A549 (cell line): ENCODE measurements around the gene PACS1. TPM values are rescaled to one million over a fixed set of nuclear protein-coding genes. Genes with fewer than 3 reads are reported as not detected.

Experiments used
- ATAC-seq, 2 experiments: fragments of 200-7000 bp in 1 of 2; fragments of >200 bp in 1 of 2; cut with Nextera tagmentation in 1 of 2; cut with Tn5 transposase in 1 of 2; 3 replicates each; pipeline versions ENCODE4 v1.8.0 to v1.9.1; 2018 to 2020; ENCODE audit warnings: mild to moderate bottlenecking in 1 of 2, moderate library complexity in 1 of 2
- CTCF ChIA-PET: fragments of 300-600 bp; sonication (Branson Sonifier 250); formaldehyde crosslinking; extraction: SDS; loops from one replicate; lab custom pipeline; 2021; ENCODE audit warnings: antibody characterized with exemption, inconsistent platforms; lab: Yijun Ruan, JAX
- POLR2A ChIA-PET: fragments of 350-600 bp; formaldehyde crosslinking; extraction: SDS; loops from one replicate; lab custom pipeline; 2021; ENCODE audit warnings: antibody characterized with exemption, inconsistent platforms; lab: Yijun Ruan, JAX
- DNase-seq, 2 experiments: peaks; one replicate each; pipeline versions ENCODE4 v3.0.0 to v3.0.0-alpha.2; 2011 to 2016; ENCODE audit warnings: low read depth in 1 of 2, low spot score in 1 of 2
- FAIRE-seq: peaks from 2 replicates; lab custom pipeline; 2011; peaks lifted over from hg19 to GRCh38; lab: Jason Lieb, UNC
- H3K27ac ChIP-seq, 2 experiments: fragments of >200 bp; sonication (Bioruptor Twin); formaldehyde crosslinking; 3 replicates each; pipeline ENCODE4 v1.5.1; 2016 to 2017
- H3K4me1 ChIP-seq: fragments of >200 bp; sonication (Bioruptor Twin); formaldehyde crosslinking; 3 replicates; pipeline ENCODE4 v1.6.1; 2016
- H3K4me2 ChIP-seq: fragments of >200 bp; sonication (Bioruptor Twin); formaldehyde crosslinking; 3 replicates; pipeline ENCODE4 v1.6.1; 2016
- H3K4me3 ChIP-seq: fragments of >200 bp; sonication (Bioruptor Twin); formaldehyde crosslinking; 3 replicates; pipeline ENCODE4 v1.5.1; 2016
- H3K9me3 ChIP-seq: fragments of >200 bp; sonication (Bioruptor Twin); formaldehyde crosslinking; 3 replicates; pipeline ENCODE4 v1.6.1; 2016
- BCL3 ChIP-seq: fragments of >200 bp; sonication (Bioruptor Twin); formaldehyde crosslinking; IDR thresholded peaks from 3 replicates; pipeline ENCODE4 v1.6.1; 2016
- CBX2 ChIP-seq: fragments of 200-600 bp; sonication (generic); IDR thresholded peaks from 2 replicates; pipeline ENCODE4 v1.6.1; 2016; ENCODE audit warnings: low read depth, mild to moderate bottlenecking, borderline replicate concordance
- CBX8 ChIP-seq: fragments of 200-600 bp; sonication (generic); IDR thresholded peaks from 2 replicates; pipeline ENCODE4 v1.6.1; 2016
- CEBPB ChIP-seq, 2 experiments: fragments of >200 bp in 1 of 2; sonication (Bioruptor Twin) in 1 of 2; formaldehyde crosslinking in 1 of 2; IDR thresholded peaks; 2 replicates each; pipeline ENCODE4 v1.6.1; 2012 to 2016
- CTCF ChIP-seq: fragments of >200 bp; sonication (Bioruptor Twin); formaldehyde crosslinking; IDR thresholded peaks from 3 replicates; pipeline ENCODE4 v1.5.1; 2016
- EHMT2 ChIP-seq: fragments of 200-600 bp; sonication (generic); IDR thresholded peaks from 2 replicates; pipeline ENCODE4 v1.6.1; 2016; ENCODE audit warnings: antibody characterized with exemption, low read depth, mild to moderate bottlenecking, moderate library complexity
- EP300 ChIP-seq, 2 experiments: fragments of >200 bp; sonication (Bioruptor Twin); formaldehyde crosslinking; IDR thresholded peaks; 2 replicates in 1 of 2; 3 replicates in 1 of 2; pipeline ENCODE4 v1.6.1; 2016 to 2017
- FOXS1 ChIP-seq: fragments of 250-450 bp; sonication (Bioruptor Pico); IDR thresholded peaks from 2 replicates; pipeline ENCODE4 v1.5.0; 2020; ENCODE audit warnings: mild to moderate bottlenecking, moderate library complexity
- HDAC2 ChIP-seq: fragments of 200-600 bp; sonication (generic); IDR thresholded peaks from 2 replicates; pipeline ENCODE4 v1.6.1; 2016
- JUNB ChIP-seq: fragments of >200 bp; sonication (Bioruptor Twin); formaldehyde crosslinking; IDR thresholded peaks from 2 replicates; pipeline ENCODE4 v1.6.1; 2016
- MAFK ChIP-seq: fragments of 450-650 bp; IDR thresholded peaks from 2 replicates; pipeline ENCODE4 v1.6.1; 2014; ENCODE audit not compliant: partially characterized antibody
- MAZ ChIP-seq: fragments of 150-350 bp; IDR thresholded peaks from 2 replicates; pipeline ENCODE4 v1.6.1; 2014; ENCODE audit warnings: antibody characterized with exemption, low read depth, low read length, borderline replicate concordance
- NPAS2 ChIP-seq: fragments of 250-450 bp; sonication (Bioruptor Pico); IDR thresholded peaks from 2 replicates; pipeline ENCODE4 v1.8.0; 2022; ENCODE audit warnings: mild to moderate bottlenecking, moderate library complexity, borderline replicate concordance
- NR3C1 ChIP-seq: fragments of >200 bp; sonication (Bioruptor Twin); formaldehyde crosslinking; IDR thresholded peaks from 3 replicates; pipeline ENCODE4 v1.6.1; 2017
- PHF8 ChIP-seq: fragments of 200-600 bp; sonication (generic); IDR thresholded peaks from 2 replicates; pipeline ENCODE4 v1.6.1; 2016; ENCODE audit warnings: low read depth, mild to moderate bottlenecking, antibody characterized with exemption, moderate library complexity, borderline replicate concordance
- POLR2AphosphoS2 ChIP-seq: conservative IDR thresholded peaks from 2 replicates; pipeline ENCODE4 v1.6.1; 2012; ENCODE audit warnings: low read length, improper control_type of control experiment, inconsistent platforms
- RARB ChIP-seq: fragments of 250-450 bp; sonication (Bioruptor Pico); IDR thresholded peaks from 2 replicates; pipeline ENCODE4 v1.8.0; 2021; ENCODE audit warnings: mild to moderate bottlenecking, moderate library complexity
- RFX5 ChIP-seq: fragments of 450-650 bp; IDR thresholded peaks from 2 replicates; pipeline ENCODE4 v1.7.1; 2014; ENCODE audit warnings: antibody characterized with exemption, mild to moderate bottlenecking, moderate library complexity
- TP53 ChIP-seq: fragments of 250-450 bp; sonication (Bioruptor Pico); IDR thresholded peaks from 2 replicates; pipeline ENCODE4 v1.5.0; 2021; ENCODE audit warnings: mild to moderate bottlenecking, moderate library complexity
- ZSCAN20 ChIP-seq: fragments of 250-450 bp; sonication (Bioruptor Pico); IDR thresholded peaks from 2 replicates; pipeline ENCODE4 v1.8.0; 2022; ENCODE audit warnings: mild to moderate bottlenecking, moderate library complexity
- WGBS: methylation state at CpG from one replicate; pipeline ENCODE4 v1.1.6; 2017; ENCODE audit errors: missing lambda C conversion rate; 5-methylcytosine and 5-hydroxymethylcytosine counted together
- polyA plus RNA-seq, 4 experiments: library from polyadenylated mRNA; depleted of rRNA in 3 of 4; stranded (reverse); fragments of >200 nt; fragmentation: RNase III in 1 of 4; extraction: RNeasy Plus Mini Kit Qiagen cat#74134 plus additional on column Dnase treatment in 1 of 4; gene quantifications; 2 replicates in 3 of 4; 3 replicates in 1 of 4; pipeline ENCODE4 v1.2.3, GENCODE V29; 2011 to 2017
- TF ChIP-seq, protein P1 (sequence below): IDR thresholded peaks from 2 replicates; pipeline ENCODE4 v1.6.1; 2012
- TF ChIP-seq, protein P2 (sequence below): IDR thresholded peaks from 2 replicates; pipeline ENCODE4 v1.6.1; 2012
- TF ChIP-seq, protein P3 (sequence below): fragments of 250-450 bp; sonication (Bioruptor Pico); IDR thresholded peaks from 2 replicates; pipeline ENCODE4 v1.5.0; 2021; ENCODE audit warnings: mild to moderate bottlenecking, moderate library complexity, borderline replicate concordance

The PACS1 gene
- polyA plus RNA-seq, 2 of the 4 experiments (the other 2 are of a cell fraction) = 48.2 to 59.1 TPM

GRCh38 chr11:66286699-66287098 is 216.6 kb downstream of the PACS1 start:
- CTCF ChIA-PET = interaction anchor here (0.8 to 8.3 kb wide), 5 partner anchors 9 to 100 kb away, joined by 3 to 63 read pairs (median 3); partner anchors contain the start of gene CNIH2

DNA sequence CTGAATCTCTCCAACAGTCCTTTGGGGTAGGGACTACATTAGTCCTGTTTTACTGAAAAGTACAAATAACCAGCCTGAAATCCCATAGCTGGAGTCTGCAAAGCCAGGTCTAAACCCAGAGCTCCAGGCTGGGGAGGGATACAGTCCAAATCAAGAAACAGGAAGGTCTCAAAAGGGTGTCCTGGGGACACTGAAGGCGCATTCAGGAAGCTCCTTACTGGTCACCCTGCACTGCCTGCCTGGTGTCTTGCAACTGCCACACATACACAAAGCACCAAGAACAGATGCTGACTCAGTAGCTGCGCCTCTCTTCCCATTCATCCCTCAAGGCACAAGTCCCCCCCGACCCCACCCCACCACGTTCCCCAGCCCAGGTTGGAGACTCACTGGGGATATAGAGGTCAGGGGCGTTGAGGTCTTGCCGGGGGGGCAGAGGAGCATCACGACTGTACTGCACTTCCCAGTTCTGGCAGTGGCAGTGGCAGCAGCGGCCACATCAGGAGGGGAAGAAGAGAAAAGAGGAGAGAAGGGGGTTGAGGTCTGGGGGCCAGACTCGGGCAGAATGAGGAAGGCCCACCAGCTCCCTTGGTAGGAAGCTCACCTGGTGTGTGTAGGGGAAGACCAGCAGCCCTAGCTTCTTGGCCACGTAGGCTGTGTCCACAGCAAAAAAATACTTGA is 217.3 kb downstream of the PACS1 start:
- Histone ChIP-seq H3K4me1 (peaks cover 24% of the 10 kb centered on the region), H3K4me3 (peak overlapping the region; percentile 86; the same call in 1 of the 3 replicates), H3K9me3 (no peaks in the 10 kb centered on the region), H3K4me2 (peak overlapping the region; percentile 99), H3K27ac (peak overlapping the region in 1 of 2 experiments; percentile 96; a peak in 2 of 6 replicates)
- FAIRE-seq = no peak
- no peak for DNase-seq
- POLR2A ChIA-PET = no interaction called here
- no peak for ATAC-seq
- CTCF ChIA-PET = interaction anchor here (1.0 to 8.3 kb wide), 4 partner anchors 24 to 299 kb away, joined by 3 to 63 read pairs (median 10); no protein-coding TSS in a partner anchor
- 88% methylated on average over 10 of the region's 10 CpGs for WGBS
- TF ChIP-seq MAZ (no peak), RARB (CRISPR knock-in tag) (no peak), HDAC2 (no peak), BCL3 (no peak), MAFK (no peak), TP53 (CRISPR knock-in tag) (no peak), FOXS1 (CRISPR knock-in tag) (no peak), ZSCAN20 (CRISPR knock-in tag) (no peak), POLR2AphosphoS2 (no peak)

More at GRCh38 chr11:66286699-66287098, 216.6 kb downstream of the PACS1 start:
- FAIRE-seq (no peak), DNase-seq (no peak), ATAC-seq (no peak)
- Histone ChIP-seq H3K9me3 (no peaks in the 10 kb centered on the region), H3K27ac (no peak overlapping the region), H3K4me3 (no peak overlapping the region), H3K4me2 (no peak overlapping the region), H3K4me1 (peaks cover 26% of the 10 kb centered on the region)
- POLR2A ChIA-PET = no interaction called here
- TF ChIP-seq PHF8 = no peak
- TF ChIP-seq TP53 (CRISPR knock-in tag) = no peak
- TF ChIP-seq CEBPB (IDR thresholded peaks at IDR 0.05) = no peak
- TF ChIP-seq CTCF = no peak
- TF ChIP-seq FOXS1 (CRISPR knock-in tag) = no peak
- TF ChIP-seq CBX2 = no peak
- TF ChIP-seq POLR2AphosphoS2 = no peak
- TF ChIP-seq NR3C1 = no peak
- 86% methylated on average over 5 of the region's 5 CpGs for WGBS

DNA sequence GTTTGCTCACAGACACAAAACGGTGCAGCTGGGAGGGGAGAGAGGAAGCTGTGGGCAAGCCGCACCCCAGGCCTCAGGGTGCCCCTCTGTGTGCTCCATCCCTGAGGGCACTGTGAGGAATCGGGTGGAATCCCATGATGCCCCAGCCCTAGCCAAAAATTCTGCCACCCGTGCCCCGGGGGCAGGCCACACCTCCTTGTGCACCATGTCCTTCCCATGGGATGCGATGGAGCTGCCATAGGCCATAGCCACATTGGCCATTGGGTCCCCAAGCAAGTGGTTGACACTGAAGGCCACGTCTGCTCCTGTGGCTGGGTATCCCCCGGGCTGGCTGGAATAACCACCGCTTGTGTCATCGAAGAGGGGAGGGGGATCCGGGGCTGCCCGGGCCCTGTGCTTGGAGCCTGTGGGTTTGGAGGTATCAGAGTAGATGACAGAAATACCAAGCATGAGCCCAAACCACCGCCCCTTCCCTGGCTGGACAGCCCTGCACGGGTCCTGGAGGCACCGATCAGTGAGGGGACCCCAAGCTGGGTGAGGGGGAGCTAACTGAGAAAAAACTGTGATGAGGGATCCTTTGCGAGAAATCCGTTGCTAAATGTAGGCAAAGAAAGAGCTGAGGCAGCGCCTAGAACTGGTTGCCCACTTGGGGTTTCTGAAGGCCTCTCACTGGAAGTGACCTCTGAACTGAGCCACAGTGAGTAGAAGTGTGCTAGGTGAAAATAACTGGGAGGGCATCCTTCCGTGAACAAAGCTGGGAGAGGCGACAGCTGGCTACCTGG is 218.0 kb downstream of the PACS1 start:
- no peak for TF ChIP-seq JUNB
- TF ChIP-seq, protein P1, sequence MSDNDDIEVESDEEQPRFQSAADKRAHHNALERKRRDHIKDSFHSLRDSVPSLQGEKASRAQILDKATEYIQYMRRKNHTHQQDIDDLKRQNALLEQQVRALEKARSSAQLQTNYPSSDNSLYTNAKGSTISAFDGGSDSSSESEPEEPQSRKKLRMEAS = no peak; the same call in 1 of the 2 replicates
- TF ChIP-seq CBX8 = no peak
- no peak for TF ChIP-seq EHMT2
- TF ChIP-seq ZSCAN20 (CRISPR knock-in tag) = no peak
- TF ChIP-seq, protein P2, sequence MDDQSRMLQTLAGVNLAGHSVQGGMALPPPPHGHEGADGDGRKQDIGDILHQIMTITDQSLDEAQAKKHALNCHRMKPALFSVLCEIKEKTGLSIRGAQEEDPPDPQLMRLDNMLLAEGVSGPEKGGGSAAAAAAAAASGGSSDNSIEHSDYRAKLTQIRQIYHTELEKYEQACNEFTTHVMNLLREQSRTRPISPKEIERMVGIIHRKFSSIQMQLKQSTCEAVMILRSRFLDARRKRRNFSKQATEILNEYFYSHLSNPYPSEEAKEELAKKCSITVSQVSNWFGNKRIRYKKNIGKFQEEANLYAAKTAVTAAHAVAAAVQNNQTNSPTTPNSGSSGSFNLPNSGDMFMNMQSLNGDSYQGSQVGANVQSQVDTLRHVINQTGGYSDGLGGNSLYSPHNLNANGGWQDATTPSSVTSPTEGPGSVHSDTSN = no peak
- no peak for TF ChIP-seq NPAS2 (CRISPR knock-in tag)
- TF ChIP-seq, protein P3, sequence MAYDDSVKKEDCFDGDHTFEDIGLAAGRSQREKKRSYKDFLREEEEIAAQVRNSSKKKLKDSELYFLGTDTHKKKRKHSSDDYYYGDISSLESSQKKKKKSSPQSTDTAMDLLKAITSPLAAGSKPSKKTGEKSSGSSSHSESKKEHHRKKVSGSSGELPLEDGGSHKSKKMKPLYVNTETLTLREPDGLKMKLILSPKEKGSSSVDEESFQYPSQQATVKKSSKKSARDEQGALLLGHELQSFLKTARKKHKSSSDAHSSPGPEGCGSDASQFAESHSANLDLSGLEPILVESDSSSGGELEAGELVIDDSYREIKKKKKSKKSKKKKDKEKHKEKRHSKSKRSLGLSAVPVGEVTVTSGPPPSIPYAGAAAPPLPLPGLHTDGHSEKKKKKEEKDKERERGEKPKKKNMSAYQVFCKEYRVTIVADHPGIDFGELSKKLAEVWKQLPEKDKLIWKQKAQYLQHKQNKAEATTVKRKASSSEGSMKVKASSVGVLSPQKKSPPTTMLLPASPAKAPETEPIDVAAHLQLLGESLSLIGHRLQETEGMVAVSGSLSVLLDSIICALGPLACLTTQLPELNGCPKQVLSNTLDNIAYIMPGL (CRISPR knock-in tag) = no peak
- TF ChIP-seq MAFK = no peak
- no peak for TF ChIP-seq CBX2
- TF ChIP-seq EP300 (IDR thresholded peaks at IDR 0.05) = no peak
- TF ChIP-seq MAZ = no peak
- TF ChIP-seq RFX5 = no peak

More for the DNA sequence above, 218.0 kb downstream of the PACS1 start:
- 53% methylated on average over 16 of the region's 20 CpGs for WGBS
- ChIA-PET POLR2A (interaction anchor here (1.2 kb wide), 1 partner anchor 48 kb away, joined by 4 read pairs; the partner anchor contains the start of gene RIN1), CTCF (interaction anchor here (1.2 to 8.3 kb wide), 6 partner anchors 9 to 300 kb away, joined by 3 to 63 read pairs (median 4); partner anchors contain the start of gene RIN1)
- Histone ChIP-seq H3K4me3 (peak overlapping the region; percentile 86), H3K4me2 (peak overlapping the region; percentile 99), H3K9me3 (no peaks in the 10 kb centered on the region), H3K4me1 (peaks cover 20% of the 10 kb centered on the region), H3K27ac (peak overlapping the region; percentile 94 to 96)
- peak in 1 of 2 experiments; percentile 0; a peak in 2 of 6 replicates for ATAC-seq
- DNase-seq = no peak
- no peak for FAIRE-seq
